AG04450 (cell line): Measurements from ENCODE around the gene RNASEL. TPM values are rescaled to one million over a fixed set of nuclear protein-coding genes. Genes with fewer than 3 reads are reported as not detected.

ENCODE experiments used
- CTCF ChIA-PET: fragments of 300-600, 350-600 bp; formaldehyde crosslinking; extraction: SDS; loops from one replicate; lab custom pipeline; 2022; ENCODE audit warnings: antibody characterized with exemption, inconsistent platforms; lab: Charles Lee
- POLR2A ChIA-PET: fragments of 350-600 bp; formaldehyde crosslinking; extraction: SDS; loops from one replicate; lab custom pipeline; 2021; ENCODE audit warnings: antibody characterized with exemption, inconsistent platforms; lab: Yijun Ruan, JAX
- DNase-seq: peaks from one replicate; pipeline ENCODE4 v3.0.0-alpha.2; 2011; ENCODE audit warnings: low read depth, low spot score
- H3K27ac ChIP-seq: one replicate; pipeline ENCODE4 v1.5.1; 2012; ENCODE audit warnings: low read depth, low read length, control low read depth
- H3K27me3 ChIP-seq: one replicate; pipeline ENCODE4 v1.6.0; 2012; ENCODE audit warnings: low read length; ENCODE audit not compliant: control insufficient read depth, insufficient read depth
- H3K4me3 ChIP-seq: 2 replicates; pipeline ENCODE4 v1.5.1; 2011; ENCODE audit warnings: mild to moderate bottlenecking, low read depth, low read length, control low read depth
- H3K9me3 ChIP-seq: 2 replicates; pipeline ENCODE4 v1.5.1; 2012; ENCODE audit warnings: low read length; ENCODE audit not compliant: control insufficient read depth, insufficient read depth
- polyA plus RNA-seq: library from polyadenylated mRNA; depleted of rRNA; stranded (reverse); fragments of >200 nt; gene quantifications from 2 replicates; pipeline ENCODE4 v1.2.3, GENCODE V29; 2011
- TF ChIP-seq, protein P1 (sequence below): IDR thresholded peaks from 2 replicates; pipeline ENCODE4 v1.5.1; 2011; ENCODE audit warnings: low read depth, low read length, control low read depth, inconsistent platforms

RNASEL gene
- polyA plus RNA-seq, 1 experiment = 6.2 TPM

GRCh38 chr1:182630586-182630985, 41.5 kb upstream of the RNASEL start:
- H3K4me3 ChIP-seq = no peak overlapping the region
- H3K27me3 ChIP-seq = peaks cover 6% of the 10 kb centered on the region
- no peak overlapping the region for H3K27ac ChIP-seq
- DNase-seq = no peak
- TF ChIP-seq, protein P1, sequence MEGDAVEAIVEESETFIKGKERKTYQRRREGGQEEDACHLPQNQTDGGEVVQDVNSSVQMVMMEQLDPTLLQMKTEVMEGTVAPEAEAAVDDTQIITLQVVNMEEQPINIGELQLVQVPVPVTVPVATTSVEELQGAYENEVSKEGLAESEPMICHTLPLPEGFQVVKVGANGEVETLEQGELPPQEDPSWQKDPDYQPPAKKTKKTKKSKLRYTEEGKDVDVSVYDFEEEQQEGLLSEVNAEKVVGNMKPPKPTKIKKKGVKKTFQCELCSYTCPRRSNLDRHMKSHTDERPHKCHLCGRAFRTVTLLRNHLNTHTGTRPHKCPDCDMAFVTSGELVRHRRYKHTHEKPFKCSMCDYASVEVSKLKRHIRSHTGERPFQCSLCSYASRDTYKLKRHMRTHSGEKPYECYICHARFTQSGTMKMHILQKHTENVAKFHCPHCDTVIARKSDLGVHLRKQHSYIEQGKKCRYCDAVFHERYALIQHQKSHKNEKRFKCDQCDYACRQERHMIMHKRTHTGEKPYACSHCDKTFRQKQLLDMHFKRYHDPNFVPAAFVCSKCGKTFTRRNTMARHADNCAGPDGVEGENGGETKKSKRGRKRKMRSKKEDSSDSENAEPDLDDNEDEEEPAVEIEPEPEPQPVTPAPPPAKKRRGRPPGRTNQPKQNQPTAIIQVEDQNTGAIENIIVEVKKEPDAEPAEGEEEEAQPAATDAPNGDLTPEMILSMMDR = no peak
- ChIA-PET CTCF (interaction anchor here (1.4 to 2.2 kb wide), 2 partner anchors 36 to 154 kb away, joined by 3 to 4 read pairs; no protein-coding TSS in a partner anchor), POLR2A (no interaction called here)
- H3K9me3 ChIP-seq = no peaks in the 10 kb centered on the region

GRCh38 chr1:182629499-182630096, 40.5 kb upstream of the RNASEL start:
- Histone ChIP-seq H3K27me3 (peaks cover 4% of the 10 kb centered on the region), H3K4me3 (no peak overlapping the region), H3K9me3 (no peaks in the 10 kb centered on the region), H3K27ac (no peak overlapping the region)
- DNase-seq = no peak
- POLR2A ChIA-PET = no interaction called here
- CTCF ChIA-PET = interaction anchor here (1.4 to 2.2 kb wide), 2 partner anchors 35 to 155 kb away, joined by 3 to 4 read pairs; no protein-coding TSS in a partner anchor
- TF ChIP-seq, protein P1 = no peak

DNA sequence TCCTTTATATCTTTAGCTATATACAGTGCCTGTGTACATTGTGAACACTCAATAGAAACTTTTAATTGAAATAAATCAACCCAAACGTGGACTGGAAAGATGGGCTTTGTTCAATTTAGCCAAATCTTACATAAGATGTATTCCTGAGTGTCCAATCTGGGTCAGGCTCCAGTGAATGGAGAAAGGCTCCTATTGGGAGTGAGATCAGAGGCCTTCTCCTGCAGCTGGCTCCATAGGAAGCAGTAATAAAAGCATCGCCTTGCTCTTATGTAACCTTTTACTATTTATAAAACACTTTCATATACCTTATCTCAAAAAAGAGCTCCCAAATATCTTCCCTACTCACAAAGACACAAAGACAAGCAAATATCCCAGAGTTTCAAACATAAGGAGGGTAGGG, 40.0 kb upstream of the RNASEL start:
- Histone ChIP-seq H3K9me3 (no peaks in the 10 kb centered on the region), H3K4me3 (no peak overlapping the region), H3K27me3 (peaks cover 4% of the 10 kb centered on the region), H3K27ac (no peak overlapping the region)
- ChIA-PET CTCF (interaction anchor here (2.2 kb wide), 1 partner anchor 156 kb away, joined by 4 read pairs; no protein-coding TSS in a partner anchor), POLR2A (no interaction called here)
- no peak for DNase-seq
- TF ChIP-seq, protein P1 = no peak

DNA sequence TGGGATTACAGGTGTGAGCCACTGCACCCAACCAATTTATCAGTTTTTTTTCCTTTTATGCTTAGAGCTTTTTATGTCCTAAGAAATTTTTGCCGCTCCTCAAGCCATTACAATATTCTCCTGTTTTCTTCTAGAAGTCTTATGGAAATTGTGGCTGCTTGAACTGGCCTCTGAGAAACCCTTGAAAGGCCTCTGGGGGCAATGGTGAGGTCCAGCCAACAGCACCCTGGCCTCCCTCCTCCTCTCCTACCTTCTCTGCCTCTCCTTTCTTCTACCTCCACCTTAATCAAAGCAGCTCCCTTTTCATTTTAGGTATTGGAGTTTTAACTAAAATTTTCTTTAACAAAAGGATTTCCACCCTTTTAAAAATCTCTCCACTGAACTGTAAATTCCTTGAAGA, 39.6 kb upstream of the RNASEL start:
- TF ChIP-seq, protein P1 = no peak
- ChIA-PET CTCF (interaction anchor here (2.2 kb wide), 1 partner anchor 156 kb away, joined by 4 read pairs; no protein-coding TSS in a partner anchor), POLR2A (no interaction called here)
- Histone ChIP-seq H3K27me3 (peaks cover 4% of the 10 kb centered on the region), H3K27ac (no peak overlapping the region), H3K4me3 (no peak overlapping the region), H3K9me3 (no peaks in the 10 kb centered on the region)
- no peak for DNase-seq

- DNase-seq = no peak
- ChIA-PET CTCF (interaction anchor here (0.9 kb wide), 1 partner anchor 159 kb away, joined by 3 read pairs; no protein-coding TSS in a partner anchor), POLR2A (no interaction called here)
- no peak overlapping the region for H3K4me3 ChIP-seq
- H3K27ac ChIP-seq = no peak overlapping the region
- peaks cover 4% of the 10 kb centered on the region for H3K27me3 ChIP-seq
- TF ChIP-seq, protein P1 = no peak
- no peaks in the 10 kb centered on the region for H3K9me3 ChIP-seq
Observed at GRCh38 chr1:182627622-182628021, 38.6 kb upstream of the RNASEL start.
